NB4 (cell line): ENCODE results near the gene COL11A1.

ENCODE experiments used
- DNase-seq: peaks from one replicate; pipeline ENCODE4 v3.0.0; 2010; ENCODE audit warnings: low read depth
- H3K4me3 ChIP-seq: one replicate; pipeline ENCODE4 v1.5.1; 2011; ENCODE audit warnings: mild to moderate bottlenecking, low read depth, low read length, moderate library complexity
- CTCF ChIP-seq: IDR thresholded peaks from one replicate; pipeline ENCODE4 v1.5.1; 2012; ENCODE audit warnings: low read depth, low read length
- MYC ChIP-seq: IDR thresholded peaks from 2 replicates; pipeline ENCODE4 v1.6.1; 2011; ENCODE audit warnings: low read depth, low read length
- POLR2A ChIP-seq: IDR thresholded peaks from 2 replicates; pipeline ENCODE4 v1.6.1; 2011; ENCODE audit warnings: mild to moderate bottlenecking; ENCODE audit not compliant: insufficient read length; ENCODE audit errors: extremely low read depth
- TF ChIP-seq, protein P1 (sequence below): IDR thresholded peaks from 2 replicates; pipeline ENCODE4 v1.6.1; 2011; ENCODE audit warnings: low read depth, low read length

Gene COL11A1

DNA sequence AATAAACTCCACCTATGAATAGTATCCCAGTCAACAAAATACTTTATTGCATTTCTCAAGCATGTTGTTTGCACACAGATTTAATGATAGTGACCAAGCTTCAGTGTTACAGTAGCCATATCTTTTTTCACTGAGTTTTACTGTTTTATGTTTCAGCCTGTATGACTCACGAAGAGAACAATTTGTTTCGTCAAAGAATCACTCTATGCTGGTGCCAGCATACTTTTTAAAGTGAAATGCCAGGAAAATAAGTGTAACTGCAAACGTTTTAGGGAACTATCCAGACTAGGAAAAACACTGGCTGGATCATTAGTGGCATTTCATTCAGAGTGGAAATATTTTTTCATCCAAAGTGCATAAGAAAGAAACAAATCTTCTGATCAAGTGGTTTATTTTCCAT is 210.8 kb downstream of the COL11A1 start:
- H3K4me3 ChIP-seq: no peak overlapping the region
- TF ChIP-seq MYC: no peak
- no peak for DNase-seq

DNA sequence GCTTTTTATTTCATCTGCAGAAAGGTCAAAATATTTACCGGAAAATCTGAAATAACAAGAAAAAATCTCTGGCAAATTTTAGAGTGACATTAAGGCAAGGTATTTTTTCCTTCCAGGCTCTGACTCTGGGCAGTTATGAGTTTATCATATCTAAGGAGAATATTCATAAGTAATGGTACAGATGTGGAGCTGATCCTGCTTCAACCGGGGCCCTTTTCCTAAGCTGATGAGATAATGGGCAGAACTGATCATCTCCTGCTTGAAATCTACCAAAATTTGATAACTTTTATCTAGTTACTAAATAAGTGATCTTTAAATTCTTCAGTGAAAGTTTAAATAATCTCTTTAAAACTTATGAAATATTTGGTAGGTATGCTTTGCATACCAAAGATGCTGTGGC is 211.6 kb downstream of the COL11A1 start:
- no peak overlapping the region for H3K4me3 ChIP-seq
- TF ChIP-seq MYC: no peak
- no peak for DNase-seq

DNA sequence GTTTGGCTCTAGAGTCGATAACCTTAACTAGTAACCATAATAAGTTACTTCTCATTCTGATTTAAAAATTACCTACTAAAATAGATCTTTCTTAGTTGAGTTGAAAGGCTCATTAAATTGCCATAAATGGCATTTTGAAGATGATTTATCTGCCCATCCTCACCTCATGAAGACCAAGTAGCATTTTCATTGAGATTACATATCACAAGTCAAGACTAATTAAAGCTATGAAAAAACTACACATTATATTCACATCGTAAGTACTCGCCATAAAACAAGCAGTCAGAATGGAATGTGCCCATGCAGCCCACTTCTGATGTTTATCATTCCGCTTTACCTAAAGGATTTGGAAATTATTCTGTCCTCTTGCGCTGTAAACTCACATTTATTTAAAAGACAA is 212.0 kb downstream of the COL11A1 start:
- DNase-seq: no peak
- no peak overlapping the region for H3K4me3 ChIP-seq
- TF ChIP-seq, protein P1, sequence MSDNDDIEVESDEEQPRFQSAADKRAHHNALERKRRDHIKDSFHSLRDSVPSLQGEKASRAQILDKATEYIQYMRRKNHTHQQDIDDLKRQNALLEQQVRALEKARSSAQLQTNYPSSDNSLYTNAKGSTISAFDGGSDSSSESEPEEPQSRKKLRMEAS: no peak
- TF ChIP-seq POLR2A (no peak), CTCF (no peak), MYC (no peak)

- no peak for DNase-seq
- TF ChIP-seq, protein P1: no peak
- no peak for TF ChIP-seq POLR2A
- no peak for TF ChIP-seq CTCF
- no peak for TF ChIP-seq MYC
- H3K4me3 ChIP-seq: no peak overlapping the region
Observed at GRCh38 chr1:102891868-102892625, 216.3 kb downstream of the COL11A1 start.

DNA sequence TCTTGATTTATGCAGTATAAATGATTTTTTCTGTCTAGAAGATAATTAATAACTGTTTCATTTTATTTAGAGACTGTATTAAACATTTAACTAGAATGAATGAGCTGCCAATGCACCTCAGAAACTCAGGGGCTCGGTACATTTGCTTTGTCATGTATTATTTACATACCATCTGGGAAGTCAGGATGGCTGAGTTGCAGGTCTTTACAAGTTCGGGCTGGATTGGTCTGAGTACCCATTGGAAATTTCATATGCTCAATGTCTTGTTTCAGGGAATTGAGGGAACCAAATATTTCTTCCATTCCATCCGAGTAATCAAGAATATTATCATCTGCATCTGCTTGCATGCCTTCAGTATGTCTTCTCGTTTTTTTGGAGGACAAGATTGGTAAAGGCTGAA is 221.7 kb downstream of the COL11A1 start:
- no peak for TF ChIP-seq CTCF
- no peak for TF ChIP-seq MYC
- TF ChIP-seq POLR2A: no peak
- DNase-seq: no peak
- H3K4me3 ChIP-seq: no peak overlapping the region

DNA sequence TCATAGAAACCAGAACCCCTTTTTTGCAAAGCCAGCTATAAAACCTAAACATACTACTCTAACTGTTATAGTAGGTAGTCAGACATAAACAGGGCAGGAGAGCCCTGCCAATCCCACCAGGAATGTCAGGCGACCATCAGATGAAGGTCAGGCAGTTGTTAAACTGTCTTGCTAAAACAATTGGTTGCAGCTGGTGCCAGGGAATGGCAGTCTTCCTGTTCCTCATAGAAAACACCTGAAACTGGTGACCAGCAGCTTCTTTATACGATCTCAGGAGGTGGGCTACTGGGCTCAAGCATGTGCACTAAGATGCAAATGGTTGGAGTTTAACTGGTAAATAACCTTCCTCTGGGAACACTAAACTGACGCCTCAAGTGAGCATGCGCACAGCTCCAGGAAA is 224.1 kb downstream of the COL11A1 start:
- TF ChIP-seq POLR2A: no peak
- TF ChIP-seq, protein P1: no peak
- TF ChIP-seq MYC: no peak
- TF ChIP-seq CTCF: no peak
- DNase-seq: no peak

GRCh38 chr1:102879439-102879993 is 228.8 kb downstream of the COL11A1 start:
- TF ChIP-seq CTCF (no peak), POLR2A (no peak), MYC (no peak)
- TF ChIP-seq, protein P1: no peak
- DNase-seq: no peak
- H3K4me3 ChIP-seq: no peak overlapping the region

More for the DNA sequence above, 224.1 kb downstream of the COL11A1 start:
- no peak overlapping the region for H3K4me3 ChIP-seq
